DND-41 (cell line): Measurements from ENCODE around the gene THSD7B.

ENCODE experiments used
- EZH2 ChIP-seq: IDR thresholded peaks from 3 replicates; pipeline ENCODE4 v1.6.1; 2012; ENCODE audit warnings: borderline replicate concordance, low read depth, mild to moderate bottlenecking, moderate library complexity, low read length, inconsistent platforms; ENCODE audit not compliant: severe bottlenecking
- TF ChIP-seq, protein P1 (sequence below): IDR thresholded peaks from 2 replicates; pipeline ENCODE4 v1.5.1; 2012; ENCODE audit warnings: borderline replicate concordance, low read length, moderate library complexity, mild to moderate bottlenecking; ENCODE audit not compliant: poor library complexity, severe bottlenecking; ENCODE audit errors: extremely low read depth

DNA sequence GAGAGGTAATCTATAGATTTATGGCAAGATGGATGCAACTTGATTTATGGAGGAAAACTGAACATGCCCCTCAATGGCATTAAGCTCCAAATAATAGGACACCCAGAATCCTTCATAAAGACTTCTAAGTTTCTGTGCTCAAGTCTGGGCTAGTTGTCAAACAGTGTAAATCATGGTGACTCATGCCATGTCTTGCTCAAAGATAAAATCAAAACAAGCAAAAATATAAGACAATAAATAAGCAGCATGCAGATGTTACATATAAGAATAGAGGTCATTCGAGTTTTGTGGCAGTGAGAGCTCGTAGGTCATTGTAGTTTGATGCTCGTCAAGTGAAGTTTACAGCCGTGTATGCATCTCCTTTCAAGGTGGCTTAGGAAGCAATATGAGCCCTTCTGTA, 403.2 kb downstream of the THSD7B start:
- TF ChIP-seq, protein P1, sequence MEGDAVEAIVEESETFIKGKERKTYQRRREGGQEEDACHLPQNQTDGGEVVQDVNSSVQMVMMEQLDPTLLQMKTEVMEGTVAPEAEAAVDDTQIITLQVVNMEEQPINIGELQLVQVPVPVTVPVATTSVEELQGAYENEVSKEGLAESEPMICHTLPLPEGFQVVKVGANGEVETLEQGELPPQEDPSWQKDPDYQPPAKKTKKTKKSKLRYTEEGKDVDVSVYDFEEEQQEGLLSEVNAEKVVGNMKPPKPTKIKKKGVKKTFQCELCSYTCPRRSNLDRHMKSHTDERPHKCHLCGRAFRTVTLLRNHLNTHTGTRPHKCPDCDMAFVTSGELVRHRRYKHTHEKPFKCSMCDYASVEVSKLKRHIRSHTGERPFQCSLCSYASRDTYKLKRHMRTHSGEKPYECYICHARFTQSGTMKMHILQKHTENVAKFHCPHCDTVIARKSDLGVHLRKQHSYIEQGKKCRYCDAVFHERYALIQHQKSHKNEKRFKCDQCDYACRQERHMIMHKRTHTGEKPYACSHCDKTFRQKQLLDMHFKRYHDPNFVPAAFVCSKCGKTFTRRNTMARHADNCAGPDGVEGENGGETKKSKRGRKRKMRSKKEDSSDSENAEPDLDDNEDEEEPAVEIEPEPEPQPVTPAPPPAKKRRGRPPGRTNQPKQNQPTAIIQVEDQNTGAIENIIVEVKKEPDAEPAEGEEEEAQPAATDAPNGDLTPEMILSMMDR, result no peak
- TF ChIP-seq EZH2, result no peak
